ENCODE measurements around the gene OGFOD1. TPM values are rescaled to one million over a fixed set of nuclear protein-coding genes. Genes with fewer than 3 reads are reported as not detected.

Gene OGFOD1
- total and polyA plus RNA-seq, 9 of the 15 experiments (the other 6 are each of a cell fraction or from before 2014, with no cell fraction given), result 60.4 to 134 (median 85.8) TPM

GRCh38 chr16:56462064-56462796 lies 10.9 kb downstream of the OGFOD1 start (continued):
- TF ChIP-seq RREB1 (CRISPR knock-in tag; IDR thresholded peaks at IDR 0.05), result no peak
- no peak for TF ChIP-seq KAT2B (IDR thresholded peaks at IDR 0.05; ENCODE audit: low read depth, low read length)
- TF ChIP-seq TCF7 (IDR thresholded peaks at IDR 0.05; ENCODE audit: borderline replicate concordance), result 0 out of 2 replicates have a peak, but pooled peaks have one; percentile 70
- 0 out of 2 replicates have a peak, but pooled peaks have one; percentile 54 for TF ChIP-seq MTA1 (IDR thresholded peaks at IDR 0.05; ENCODE audit: borderline replicate concordance)
